AG04450 (cell line): ENCODE data around the gene CCDC192. TPM values are rescaled to one million over a fixed set of nuclear protein-coding genes. Genes with fewer than 3 reads are reported as not detected.

Source experiments
- CTCF ChIA-PET: fragments of 300-600, 350-600 bp; formaldehyde crosslinking; extraction: SDS; loops from one replicate; lab custom pipeline; 2022; ENCODE audit warnings: antibody characterized with exemption, inconsistent platforms; lab: Charles Lee
- POLR2A ChIA-PET: fragments of 350-600 bp; formaldehyde crosslinking; extraction: SDS; loops from one replicate; lab custom pipeline; 2021; ENCODE audit warnings: antibody characterized with exemption, inconsistent platforms; lab: Yijun Ruan, JAX
- DNase-seq: peaks from one replicate; pipeline ENCODE4 v3.0.0-alpha.2; 2011; ENCODE audit warnings: low read depth, low spot score
- H3K27ac ChIP-seq: one replicate; pipeline ENCODE4 v1.5.1; 2012; ENCODE audit warnings: low read depth, low read length, control low read depth
- H3K27me3 ChIP-seq: one replicate; pipeline ENCODE4 v1.6.0; 2012; ENCODE audit warnings: low read length; ENCODE audit not compliant: control insufficient read depth, insufficient read depth
- H3K4me3 ChIP-seq: 2 replicates; pipeline ENCODE4 v1.5.1; 2011; ENCODE audit warnings: mild to moderate bottlenecking, low read depth, low read length, control low read depth
- H3K9me3 ChIP-seq: 2 replicates; pipeline ENCODE4 v1.5.1; 2012; ENCODE audit warnings: low read length; ENCODE audit not compliant: control insufficient read depth, insufficient read depth
- CTCF ChIP-seq: IDR thresholded peaks from 2 replicates; pipeline ENCODE4 v1.5.1; 2011; ENCODE audit warnings: low read depth, low read length, control low read depth, inconsistent platforms
- polyA plus RNA-seq: library from polyadenylated mRNA; depleted of rRNA; stranded (reverse); fragments of >200 nt; gene quantifications from 2 replicates; pipeline ENCODE4 v1.2.3, GENCODE V29; 2011

Gene CCDC192
- polyA plus RNA-seq, 1 experiment, result not detected

DNA sequence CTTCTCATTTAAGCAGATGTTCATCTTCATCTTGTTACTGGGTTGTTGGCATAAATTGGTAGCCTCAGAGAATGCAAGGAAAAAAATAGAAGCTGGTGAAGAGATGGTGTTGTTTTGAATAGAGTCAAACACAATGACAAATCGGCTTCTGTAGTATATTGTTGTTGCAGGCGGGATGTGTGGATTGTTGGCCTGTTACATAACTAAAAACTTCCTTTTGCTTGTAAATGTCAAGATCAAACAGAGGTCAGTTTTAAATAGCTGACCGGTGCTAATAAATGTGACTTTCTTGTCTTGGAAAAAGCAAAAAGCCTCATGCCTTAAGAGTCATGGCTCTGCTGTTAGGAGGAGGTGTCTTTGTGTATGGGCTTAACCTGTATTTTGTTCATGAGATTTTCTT lies 59.2 kb downstream of the CCDC192 start:
- H3K9me3 ChIP-seq, result no peaks in the 10 kb centered on the region
- H3K27ac ChIP-seq, result no peak overlapping the region
- POLR2A ChIA-PET, result no interaction called here
- DNase-seq, result no peak
- H3K4me3 ChIP-seq, result no peak overlapping the region
- no peak for TF ChIP-seq CTCF
- no peaks in the 10 kb centered on the region for H3K27me3 ChIP-seq
- CTCF ChIA-PET, result no interaction called here

DNA sequence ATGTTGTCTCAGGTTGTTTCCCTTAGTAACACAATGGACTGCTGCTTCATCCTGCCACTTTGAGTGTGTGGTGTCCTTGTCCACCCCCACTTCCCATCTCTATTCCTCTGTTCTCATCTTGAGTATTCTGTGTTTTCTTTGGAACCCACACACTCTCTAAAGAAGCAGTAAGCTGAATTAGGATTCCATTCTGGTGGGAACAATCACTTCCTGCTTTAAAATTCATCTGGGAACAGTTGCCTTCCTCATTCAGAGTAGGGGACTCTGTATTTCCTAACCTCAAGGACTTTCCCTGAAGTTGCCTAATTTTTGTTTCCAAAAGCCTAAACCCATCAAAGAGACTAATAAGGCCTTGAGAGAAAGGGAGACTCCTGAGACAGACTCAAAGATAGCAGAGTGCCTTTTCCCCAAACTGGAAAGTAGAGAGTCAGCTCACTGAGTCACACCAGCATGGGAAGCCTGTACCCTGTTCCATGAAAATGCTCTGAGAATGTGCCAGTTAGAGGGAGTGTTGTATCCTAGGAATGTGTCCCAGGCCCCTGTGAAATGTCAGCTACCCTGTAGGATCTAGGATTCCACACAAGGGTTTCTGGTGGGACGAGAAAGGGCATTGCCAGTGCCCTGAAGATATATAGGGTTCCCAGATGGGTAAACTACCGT lies 63.6 kb downstream of the CCDC192 start:
- H3K27ac ChIP-seq, result no peak overlapping the region
- CTCF ChIA-PET, result no interaction called here
- no peaks in the 10 kb centered on the region for H3K9me3 ChIP-seq
- H3K4me3 ChIP-seq, result no peak overlapping the region
- DNase-seq, result no peak
- H3K27me3 ChIP-seq, result no peaks in the 10 kb centered on the region
- POLR2A ChIA-PET, result no interaction called here
- TF ChIP-seq CTCF, result no peak

- ChIA-PET POLR2A (no interaction called here), CTCF (no interaction called here)
- Histone ChIP-seq H3K4me3 (no peak overlapping the region), H3K9me3 (no peaks in the 10 kb centered on the region), H3K27me3 (no peaks in the 10 kb centered on the region), H3K27ac (no peak overlapping the region)
- no peak for DNase-seq
- TF ChIP-seq CTCF, result no peak
Measured at GRCh38 chr5:127769386-127769785, 66.2 kb downstream of the CCDC192 start.

DNA sequence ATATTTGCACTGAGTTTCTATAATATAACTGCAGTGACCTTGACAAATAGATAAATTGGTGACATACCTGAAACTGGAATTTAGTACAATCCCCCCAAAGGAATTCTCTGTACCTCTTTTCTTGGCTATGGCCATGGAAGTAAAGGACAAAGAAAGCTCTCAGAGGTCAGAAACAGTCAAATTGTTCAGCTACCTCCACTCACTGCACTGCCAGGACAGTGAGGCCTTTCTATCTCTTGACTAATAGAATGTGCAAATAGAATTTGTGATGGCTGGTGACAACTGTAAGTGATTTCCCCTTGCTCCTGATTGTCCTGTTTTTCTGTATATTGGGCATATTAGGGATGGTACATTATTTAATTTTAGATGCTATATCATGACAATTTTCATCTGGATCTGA lies 67.1 kb downstream of the CCDC192 start:
- POLR2A ChIA-PET, result no interaction called here
- CTCF ChIA-PET, result no interaction called here
- Histone ChIP-seq H3K4me3 (no peak overlapping the region), H3K9me3 (no peaks in the 10 kb centered on the region), H3K27ac (no peak overlapping the region), H3K27me3 (no peaks in the 10 kb centered on the region)
- TF ChIP-seq CTCF, result no peak
- DNase-seq, result no peak

- H3K9me3 ChIP-seq, result no peaks in the 10 kb centered on the region
- H3K4me3 ChIP-seq, result no peak overlapping the region
- DNase-seq, result no peak
- no peaks in the 10 kb centered on the region for H3K27me3 ChIP-seq
- ChIA-PET CTCF (no interaction called here), POLR2A (interaction anchor here (0.6 kb wide), 1 partner anchor 311 kb away, joined by 3 read pairs; no protein-coding TSS in a partner anchor)
- no peak for TF ChIP-seq CTCF
- no peak overlapping the region for H3K27ac ChIP-seq
Measured at GRCh38 chr5:127772531-127772930, 69.3 kb downstream of the CCDC192 start.
